Measurements from ENCODE around the gene IL12RB1. TPM values are rescaled to one million over a fixed set of nuclear protein-coding genes. Genes with fewer than 3 reads are reported as not detected.
"Not testable (repeated sequence)": the region's sequence is repeated elsewhere in the genome, so short reads cannot be mapped to it uniquely, and the experiment has no call there.

The IL12RB1 gene
- total RNA-seq, 1 donor, result 26.9 TPM

GRCh38 chr19:18057557-18057956 is 29.2 kb downstream of the IL12RB1 start:
- Histone ChIP-seq H3K4me3 (ENCODE audit: low read length) (no peak overlapping the region), H3K4me1 (ENCODE audit: insufficient read depth, low read length) (peaks cover 15% of the 10 kb centered on the region), H3K9me3 (ENCODE audit: low read depth, low read length) (no peaks in the 10 kb centered on the region)

GRCh38 chr19:18055967-18056366 is 30.8 kb downstream of the IL12RB1 start:
- Histone ChIP-seq H3K4me3 (ENCODE audit: low read length) (no peak overlapping the region), H3K4me1 (ENCODE audit: insufficient read depth, low read length) (peaks cover 15% of the 10 kb centered on the region), H3K9me3 (ENCODE audit: low read depth, low read length) (no peaks in the 10 kb centered on the region), H3K27me3 (ENCODE audit: insufficient read depth, low read length) (no peaks in the 10 kb centered on the region)

More at GRCh38 chr19:18057557-18057956, 29.2 kb downstream of the IL12RB1 start:
- no peaks in the 10 kb centered on the region for H3K27me3 ChIP-seq (ENCODE audit: insufficient read depth, low read length)

- H3K9me3 ChIP-seq (ENCODE audit: low read depth, low read length), result no peaks in the 10 kb centered on the region
- no peak overlapping the region for H3K4me3 ChIP-seq (ENCODE audit: low read length)
- no peaks in the 10 kb centered on the region for H3K27me3 ChIP-seq (ENCODE audit: insufficient read depth, low read length)
- peaks cover 13% of the 10 kb centered on the region for H3K4me1 ChIP-seq (ENCODE audit: insufficient read depth, low read length)
These were observed 33.0 kb downstream of the IL12RB1 start for GRCh38 chr19:18053576-18054219.

- no peaks in the 10 kb centered on the region for H3K4me1 ChIP-seq (ENCODE audit: insufficient read depth, low read length)
- H3K27me3 ChIP-seq (ENCODE audit: insufficient read depth, low read length), result no peaks in the 10 kb centered on the region
- no peak overlapping the region for H3K4me3 ChIP-seq (ENCODE audit: low read length)
- no peaks in the 10 kb centered on the region for H3K9me3 ChIP-seq (ENCODE audit: low read depth, low read length)
These were observed 34.8 kb downstream of the IL12RB1 start for GRCh38 chr19:18051887-18052286.

- no peaks in the 10 kb centered on the region for H3K9me3 ChIP-seq (ENCODE audit: low read depth, low read length)
- H3K27me3 ChIP-seq (ENCODE audit: insufficient read depth, low read length), result no peaks in the 10 kb centered on the region
- peaks cover 20% of the 10 kb centered on the region for H3K4me1 ChIP-seq (ENCODE audit: insufficient read depth, low read length)
- H3K4me3 ChIP-seq (ENCODE audit: low read length), result no peak overlapping the region
These were observed 37.3 kb downstream of the IL12RB1 start for GRCh38 chr19:18049385-18049784.

GRCh38 chr19:18046059-18046718 is 40.5 kb downstream of the IL12RB1 start:
- H3K4me3 ChIP-seq (ENCODE audit: low read length), result no peak overlapping the region
- no peaks in the 10 kb centered on the region for H3K27me3 ChIP-seq (ENCODE audit: insufficient read depth, low read length)
- peaks cover 30% of the 10 kb centered on the region for H3K4me1 ChIP-seq (ENCODE audit: insufficient read depth, low read length)
- no peaks in the 10 kb centered on the region for H3K9me3 ChIP-seq (ENCODE audit: low read depth, low read length)

- Histone ChIP-seq H3K9me3 (ENCODE audit: low read depth, low read length) (no peaks in the 10 kb centered on the region), H3K4me3 (ENCODE audit: low read length) (no peak overlapping the region), H3K27me3 (ENCODE audit: insufficient read depth, low read length) (no peaks in the 10 kb centered on the region), H3K4me1 (ENCODE audit: insufficient read depth, low read length) (peaks cover 30% of the 10 kb centered on the region)
These were observed 41.3 kb downstream of the IL12RB1 start for GRCh38 chr19:18045307-18046050.

- H3K4me3 ChIP-seq (ENCODE audit: low read length), result peak overlapping the region; percentile 34
- no peaks in the 10 kb centered on the region for H3K27me3 ChIP-seq (ENCODE audit: insufficient read depth, low read length)
- H3K9me3 ChIP-seq (ENCODE audit: low read depth, low read length), result no peaks in the 10 kb centered on the region
- peaks cover 30% of the 10 kb centered on the region for H3K4me1 ChIP-seq (ENCODE audit: insufficient read depth, low read length)
These were observed 41.9 kb downstream of the IL12RB1 start for GRCh38 chr19:18044825-18045304.

GRCh38 chr19:18043676-18044075 is 43.1 kb downstream of the IL12RB1 start:
- Histone ChIP-seq H3K4me1 (ENCODE audit: insufficient read depth, low read length) (peaks cover 30% of the 10 kb centered on the region), H3K9me3 (ENCODE audit: low read depth, low read length) (no peaks in the 10 kb centered on the region), H3K27me3 (ENCODE audit: insufficient read depth, low read length) (no peaks in the 10 kb centered on the region), H3K4me3 (ENCODE audit: low read length) (no peak overlapping the region)

GRCh38 chr19:18041054-18041453 is 45.7 kb downstream of the IL12RB1 start:
- no peaks in the 10 kb centered on the region for H3K9me3 ChIP-seq (ENCODE audit: low read depth, low read length)
- no peaks in the 10 kb centered on the region for H3K27me3 ChIP-seq (ENCODE audit: insufficient read depth, low read length)
- no peak overlapping the region for H3K4me3 ChIP-seq (ENCODE audit: low read length)
- peaks cover 25% of the 10 kb centered on the region for H3K4me1 ChIP-seq (ENCODE audit: insufficient read depth, low read length)

GRCh38 chr19:18032102-18032501 is 54.6 kb downstream of the IL12RB1 start:
- peaks cover 24% of the 10 kb centered on the region for H3K4me1 ChIP-seq (ENCODE audit: insufficient read depth, low read length)
- H3K4me3 ChIP-seq (ENCODE audit: low read length); H3K9me3 ChIP-seq (ENCODE audit: low read depth, low read length); H3K27me3 ChIP-seq (ENCODE audit: insufficient read depth, low read length): not testable (repeated sequence)

- not testable (repeated sequence) for H3K4me3 ChIP-seq (ENCODE audit: low read length); H3K9me3 ChIP-seq (ENCODE audit: low read depth, low read length); H3K27me3 ChIP-seq (ENCODE audit: insufficient read depth, low read length)
- H3K4me1 ChIP-seq (ENCODE audit: insufficient read depth, low read length), result peaks cover 24% of the 10 kb centered on the region
These were observed 55.3 kb downstream of the IL12RB1 start for GRCh38 chr19:18031401-18031800.

- Histone ChIP-seq H3K9me3 (ENCODE audit: low read depth, low read length) (no peaks in the 10 kb centered on the region), H3K27me3 (ENCODE audit: insufficient read depth, low read length) (no peaks in the 10 kb centered on the region), H3K4me1 (ENCODE audit: insufficient read depth, low read length) (peaks cover 18% of the 10 kb centered on the region), H3K4me3 (ENCODE audit: low read length) (no peak overlapping the region)
These were observed 57.0 kb downstream of the IL12RB1 start for GRCh38 chr19:18029617-18030338.

GRCh38 chr19:18027151-18027550 is 59.6 kb downstream of the IL12RB1 start:
- peaks cover 40% of the 10 kb centered on the region for H3K4me1 ChIP-seq (ENCODE audit: insufficient read depth, low read length)
- no peaks in the 10 kb centered on the region for H3K9me3 ChIP-seq (ENCODE audit: low read depth, low read length)
- H3K4me3 ChIP-seq (ENCODE audit: low read length), result no peak overlapping the region
- H3K27me3 ChIP-seq (ENCODE audit: insufficient read depth, low read length), result no peaks in the 10 kb centered on the region

All from mononuclear cell (primary cell).